ENCODE results near the gene GSN.

GSN gene

DNA sequence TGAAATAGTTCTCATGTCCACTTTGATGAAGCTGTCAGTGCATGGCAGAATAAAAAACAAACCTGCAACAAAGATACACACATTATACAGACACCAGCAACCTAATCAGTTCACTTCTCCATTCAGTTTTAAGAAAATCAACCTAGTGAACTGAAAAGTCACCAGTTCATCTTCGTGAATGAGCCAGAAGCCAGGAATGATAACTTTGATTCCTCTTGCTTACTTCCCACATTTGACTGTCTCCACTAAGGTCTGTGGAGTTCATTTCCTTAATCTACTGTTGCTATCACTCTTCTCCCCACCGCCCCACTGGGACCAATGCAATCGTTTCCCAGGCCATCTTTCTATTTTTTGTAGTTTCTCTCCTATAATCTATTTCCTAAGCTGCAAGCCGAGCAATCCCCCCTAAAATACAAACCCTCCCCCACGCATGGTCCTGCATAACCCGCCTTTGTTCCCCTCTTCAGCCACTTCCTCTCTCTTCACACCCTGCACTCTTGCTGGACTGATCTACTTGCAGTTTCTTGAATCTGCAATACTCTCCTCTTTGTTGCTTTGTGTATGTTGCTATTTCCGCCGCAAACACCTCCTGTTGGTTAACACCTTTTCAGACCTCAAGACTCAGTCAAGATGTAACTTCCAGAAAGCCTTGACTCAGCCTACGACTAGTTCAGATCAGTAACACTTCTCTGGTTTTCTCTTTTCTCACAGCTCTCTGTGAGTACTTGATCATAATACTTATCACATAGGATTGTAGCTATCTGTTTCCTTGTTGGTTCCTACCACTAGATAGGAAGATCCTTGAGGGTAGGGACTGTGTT, 85.5 kb downstream of the GSN start:
- peak; percentile 42 for DNase-seq (ENCODE audit: low read depth)

DNA sequence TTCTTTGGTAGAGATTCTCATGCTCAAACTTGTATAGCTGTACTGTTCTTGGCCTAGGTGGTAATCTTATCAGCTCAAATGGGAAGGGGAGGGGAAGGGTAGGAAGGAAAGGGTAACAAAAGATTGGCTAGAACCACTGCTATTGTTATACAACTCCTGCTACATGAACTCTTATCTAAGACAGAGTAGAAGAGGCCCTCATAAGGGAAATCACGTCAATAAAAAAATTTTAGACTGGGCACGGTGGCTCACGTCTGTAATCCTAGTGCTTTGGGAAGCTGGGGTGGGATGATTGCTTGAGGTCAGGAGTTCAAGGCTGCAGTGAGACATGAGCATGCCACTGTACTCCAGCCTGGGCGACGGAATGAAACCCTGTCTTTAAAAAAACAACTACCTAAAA, 86.2 kb downstream of the GSN start:
- no peak for DNase-seq (ENCODE audit: low read depth)

DNA sequence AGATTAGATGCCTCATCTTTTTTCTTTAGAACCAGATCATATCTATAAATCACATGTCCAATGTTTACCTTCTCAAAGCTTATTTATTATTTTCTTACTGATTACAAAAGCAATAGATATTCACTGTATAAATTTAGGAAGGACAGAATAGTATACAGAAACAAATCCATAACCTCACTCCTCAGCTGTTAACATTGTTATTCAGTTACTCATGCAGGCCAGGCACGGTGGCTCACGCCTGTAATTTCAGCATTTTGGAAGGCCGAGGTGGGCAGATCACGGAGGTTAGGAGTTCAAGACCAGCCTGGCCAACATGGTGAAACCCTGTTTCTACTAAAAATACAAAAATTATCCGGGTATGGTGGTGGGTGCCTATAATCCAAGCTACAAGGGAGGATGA, 86.8 kb downstream of the GSN start:
- no peak for DNase-seq (ENCODE audit: low read depth)

DNA sequence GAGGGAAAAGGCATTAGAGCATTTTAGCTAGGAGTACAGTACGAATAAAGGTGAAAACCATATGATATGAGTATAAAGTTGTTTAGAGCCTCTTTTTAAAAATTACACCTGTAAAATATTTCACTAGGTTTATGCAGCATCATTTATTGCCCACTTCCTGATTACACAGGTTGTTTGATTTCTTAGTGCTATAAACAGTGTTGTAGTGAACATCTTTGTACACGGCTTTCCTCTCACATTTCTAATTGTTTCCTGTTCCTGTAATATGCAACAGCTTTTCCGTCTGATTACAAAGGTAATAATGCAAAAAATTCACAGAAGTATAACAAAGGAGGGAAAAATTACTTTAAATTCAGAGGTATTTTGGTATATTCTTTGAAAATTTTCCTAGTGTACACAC, 89.0 kb downstream of the GSN start:
- DNase-seq (ENCODE audit: low read depth) = no peak

GRCh38 chr9:121358751-121359150, 90.8 kb downstream of the GSN start:
- no peak for DNase-seq (ENCODE audit: low read depth)

DNA sequence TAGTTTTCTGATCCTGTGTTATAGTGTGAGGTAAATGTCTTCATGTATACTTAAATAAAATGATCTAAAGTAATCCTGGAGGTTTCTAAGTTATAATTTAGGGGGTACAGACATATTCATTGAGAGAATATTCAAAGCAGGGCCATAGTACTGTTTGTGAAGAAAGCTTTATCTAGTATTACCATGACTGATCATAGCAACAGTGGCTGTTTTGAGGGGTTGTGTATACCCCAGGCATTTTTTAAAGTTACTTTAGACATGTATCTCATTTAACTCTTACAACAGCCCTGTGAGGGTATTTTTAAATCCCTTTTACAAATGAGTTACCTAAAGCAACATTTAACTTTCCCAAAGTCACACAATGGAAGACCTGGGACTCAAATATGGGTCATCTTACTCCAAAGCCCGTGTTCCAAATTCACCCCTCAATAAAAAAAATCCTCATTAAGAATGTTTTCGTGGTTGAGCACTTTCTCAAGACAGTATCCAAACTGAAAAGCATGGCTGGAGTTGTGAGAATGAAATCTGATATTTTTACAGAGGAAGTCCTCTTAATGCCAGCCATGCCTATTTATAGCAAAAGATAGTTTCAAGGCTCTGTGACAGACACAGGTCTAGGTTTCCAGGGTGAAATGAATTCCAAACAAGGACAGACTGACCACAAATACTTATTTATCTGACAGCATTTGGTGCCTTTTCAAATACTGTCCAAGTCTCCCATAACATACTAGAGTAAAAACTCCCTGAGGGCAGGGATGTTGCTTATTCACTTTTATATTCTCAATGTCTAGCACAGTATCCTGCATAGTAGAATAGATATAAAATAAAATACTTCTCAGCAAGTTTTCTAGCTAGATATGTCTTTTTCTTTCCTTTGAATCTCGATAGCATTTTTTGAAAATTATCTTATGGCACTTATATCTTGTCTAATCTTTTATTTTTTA, 91.7 kb downstream of the GSN start:
- no peak for DNase-seq (ENCODE audit: low read depth)

DNA sequence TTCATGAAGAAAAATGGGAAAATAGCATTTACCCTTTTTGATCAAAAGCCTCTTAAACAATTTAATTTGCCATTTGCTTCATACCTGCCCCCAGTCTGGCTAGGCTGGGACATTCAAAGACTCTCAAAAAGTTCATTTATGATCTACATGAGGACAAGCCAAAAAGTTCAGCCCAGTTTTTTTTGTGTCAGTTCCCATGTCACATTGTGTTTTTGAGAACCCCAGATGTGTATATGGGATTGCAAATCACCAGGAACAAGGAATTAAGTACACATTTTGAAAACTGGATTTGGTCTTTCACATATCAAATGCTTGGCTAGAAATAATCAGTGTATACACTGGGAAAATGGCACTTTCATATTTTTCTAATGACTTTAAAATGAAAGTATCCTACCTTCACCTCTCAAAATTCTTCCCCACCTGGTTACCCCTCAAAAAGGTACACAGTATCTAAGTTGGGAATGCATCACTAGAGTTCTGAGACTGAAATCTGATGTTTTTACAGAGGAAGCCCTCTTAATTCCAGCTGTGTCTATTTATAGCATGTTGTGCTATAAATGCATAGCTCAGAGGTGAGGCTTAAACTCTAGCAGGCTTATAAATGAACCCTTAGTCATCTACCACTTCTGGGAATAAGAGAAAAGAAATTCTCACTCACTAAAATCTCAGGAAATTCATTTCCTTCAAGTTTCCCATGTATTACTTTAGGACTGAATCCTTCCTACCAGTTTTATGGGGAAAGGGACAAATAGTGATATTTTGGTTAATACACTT, 92.8 kb downstream of the GSN start:
- no peak for DNase-seq (ENCODE audit: low read depth)

DNA sequence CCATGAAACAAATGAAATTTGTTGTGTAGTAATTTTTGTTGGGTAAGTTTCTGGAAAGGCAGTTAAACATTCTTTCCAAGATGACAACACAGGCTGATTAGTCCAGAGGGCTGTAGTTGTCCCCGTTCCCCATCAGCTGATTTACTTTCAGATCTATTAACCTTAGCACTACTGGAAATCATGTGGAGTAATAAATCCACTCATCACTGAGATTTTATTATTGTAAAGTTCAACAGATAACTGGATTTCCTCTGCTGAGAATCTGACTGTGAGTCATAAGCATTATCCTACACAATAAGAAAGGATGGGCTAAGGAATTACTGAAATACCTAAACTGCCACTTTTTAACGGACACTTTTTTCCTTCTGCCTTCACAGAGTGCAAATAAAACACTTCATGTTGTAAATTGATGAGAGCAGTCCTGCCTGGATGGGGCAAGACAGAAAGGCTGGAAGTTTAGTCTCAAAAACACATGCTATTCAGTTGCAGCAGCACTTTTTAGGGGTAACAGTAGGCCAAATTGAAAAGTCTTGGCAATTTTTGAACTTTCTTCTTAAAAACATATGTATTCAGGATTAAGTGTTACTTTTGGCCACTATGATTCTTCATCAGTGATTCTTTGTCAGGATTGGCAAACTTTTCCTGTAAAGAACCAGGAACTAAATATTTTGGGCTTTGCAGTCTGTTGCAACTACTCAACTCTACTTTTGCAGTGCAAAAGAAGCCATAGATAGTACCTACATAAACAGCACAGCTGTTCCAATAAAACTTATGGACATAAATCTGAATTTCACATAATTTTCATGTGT, 95.1 kb downstream of the GSN start:
- DNase-seq (ENCODE audit: low read depth) = no peak

DNA sequence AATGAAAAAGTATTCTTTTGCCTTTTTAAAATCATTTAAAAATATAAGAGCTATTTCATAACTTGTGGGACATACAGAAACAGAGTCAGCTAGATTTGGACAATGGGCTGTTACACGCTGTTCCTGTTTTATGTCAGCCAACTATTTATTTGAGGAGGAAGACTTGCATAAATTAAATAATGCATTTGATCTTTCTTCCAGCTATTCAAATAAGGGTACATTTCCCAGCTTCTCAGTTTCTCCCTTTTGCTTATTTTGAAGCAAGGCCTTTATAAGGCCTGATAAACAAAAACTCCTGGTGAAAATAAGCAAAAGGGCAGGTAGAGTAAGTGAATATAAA, 95.6 kb downstream of the GSN start:
- no peak for DNase-seq (ENCODE audit: low read depth)

DNA sequence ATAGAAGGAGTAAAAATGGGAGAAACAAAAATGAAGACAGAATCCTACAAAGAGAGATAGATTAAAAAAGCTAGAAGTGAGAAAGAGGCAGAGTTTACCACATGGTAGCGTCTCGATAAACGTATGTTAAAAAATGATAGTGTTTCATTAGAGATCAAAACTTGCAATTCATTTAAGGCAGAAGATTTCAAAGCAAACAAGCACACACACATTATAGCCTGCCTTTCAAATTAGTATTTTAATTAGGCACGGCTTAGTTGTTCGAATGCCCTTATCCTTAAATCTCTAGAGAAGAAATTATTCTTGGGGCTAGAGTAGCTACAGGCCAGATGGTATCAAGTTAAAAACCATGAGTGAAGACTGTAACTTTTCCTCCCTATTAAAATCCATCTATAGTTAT, 96.1 kb downstream of the GSN start:
- DNase-seq (ENCODE audit: low read depth) = no peak

DNA sequence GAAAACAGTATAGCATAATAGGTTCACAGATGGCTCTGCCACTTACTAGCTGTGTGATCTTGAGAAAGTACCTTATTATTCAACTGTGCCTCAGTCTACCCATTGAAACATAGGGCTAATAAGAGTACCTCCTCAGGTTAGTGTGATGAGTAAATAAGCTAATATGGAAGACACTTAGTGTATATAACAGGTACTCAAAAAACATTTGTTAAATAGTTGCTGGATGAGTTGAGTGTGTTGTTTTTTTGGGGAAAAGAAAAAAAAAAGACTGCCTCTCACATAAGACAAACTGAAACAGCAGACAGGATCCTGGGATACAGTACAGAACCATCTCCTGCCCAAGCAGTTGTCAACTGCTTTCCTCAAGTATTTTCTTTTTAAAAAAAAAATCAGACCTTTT, 96.9 kb downstream of the GSN start:
- DNase-seq (ENCODE audit: low read depth) = no peak

DNA sequence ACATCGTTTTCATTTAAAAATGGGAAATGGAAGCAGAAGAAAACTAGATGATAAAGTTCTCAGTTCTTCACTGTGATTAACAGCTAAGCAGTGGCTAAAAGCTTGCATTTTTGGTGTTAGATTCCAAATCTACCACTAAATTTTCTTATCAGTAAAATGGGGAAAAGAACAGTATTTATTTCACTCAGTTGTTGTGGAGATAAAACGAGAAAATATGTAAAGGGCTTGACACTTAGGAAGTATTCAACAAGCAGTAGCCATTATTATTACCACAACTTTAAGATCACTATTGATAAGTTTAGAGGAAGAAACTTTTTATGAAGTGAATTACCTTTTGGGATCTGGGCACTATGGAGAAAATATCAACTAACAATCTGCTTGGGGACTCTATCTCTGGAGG, 97.6 kb downstream of the GSN start:
- no peak for DNase-seq (ENCODE audit: low read depth)

DNA sequence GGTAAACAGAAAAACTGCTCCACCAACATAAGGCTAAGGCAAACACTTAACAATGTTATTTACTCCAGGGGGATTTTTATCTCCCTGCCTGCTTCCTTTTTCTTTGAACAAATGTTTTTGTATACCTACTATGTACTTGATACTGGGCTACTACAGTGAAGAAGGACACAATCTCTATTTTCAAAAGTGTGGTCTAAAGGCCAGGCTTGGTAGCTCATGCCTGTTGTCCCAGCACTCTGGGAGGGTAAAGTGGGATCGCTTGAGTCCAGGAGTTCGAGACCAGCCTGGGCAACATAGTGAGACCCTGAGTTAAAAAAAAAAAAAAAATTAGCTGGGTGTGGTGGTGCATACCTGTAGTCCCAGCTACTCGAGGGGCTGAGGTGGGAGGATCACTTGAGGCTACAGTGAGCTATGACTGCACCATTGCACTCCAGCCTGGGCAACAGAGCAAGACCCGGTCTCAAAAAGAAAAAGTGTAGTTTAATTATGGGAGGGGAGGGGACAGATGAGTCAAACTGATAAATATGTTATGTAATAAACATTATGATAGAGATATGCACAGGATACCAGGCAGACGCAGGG, 98.7 kb downstream of the GSN start:
- no peak for DNase-seq (ENCODE audit: low read depth)

GRCh38 chr9:121367306-121368137, 99.6 kb downstream of the GSN start:
- DNase-seq (ENCODE audit: low read depth) = no peak

- no peak for DNase-seq (ENCODE audit: low read depth)
These were observed 100.2 kb downstream of the GSN start for GRCh38 chr9:121368138-121368522.

GRCh38 chr9:121368745-121369144, 100.8 kb downstream of the GSN start:
- DNase-seq (ENCODE audit: low read depth) = no peak

DNA sequence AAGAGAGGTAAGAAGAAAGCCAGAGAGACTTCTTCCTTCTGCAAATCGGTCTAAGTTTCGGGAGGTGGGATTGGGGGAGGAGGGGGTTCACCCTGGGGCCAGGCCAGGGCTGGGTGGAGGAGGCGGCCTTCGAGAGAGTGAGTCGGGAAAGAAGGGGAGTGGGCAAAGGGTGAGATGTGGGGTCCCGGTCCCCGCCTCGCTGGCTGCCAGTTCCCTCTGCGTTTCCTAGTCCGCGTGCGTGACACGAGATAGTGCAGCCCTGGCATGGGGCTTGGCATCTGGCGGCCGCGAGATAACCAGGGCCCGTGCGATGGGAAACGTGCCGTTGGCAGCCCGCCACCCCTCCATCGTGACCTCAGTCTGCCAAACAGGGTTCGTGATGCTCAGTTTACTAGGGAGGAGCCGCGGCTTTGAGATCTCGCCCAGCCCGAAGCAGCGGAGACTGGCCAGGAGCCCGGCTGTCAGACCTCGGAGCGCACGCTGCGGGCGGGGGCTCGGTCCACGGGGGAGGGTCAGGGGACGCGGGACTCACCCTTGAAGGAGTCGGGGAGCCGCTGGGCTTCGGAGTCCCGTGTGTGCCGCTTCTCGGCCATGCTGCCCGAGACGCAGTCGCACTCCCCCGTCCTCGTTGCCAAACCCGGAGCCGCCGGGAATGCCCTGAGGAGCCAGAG, 101.8 kb downstream of the GSN start, which contains the start of gene STOM:
Gene STOM, minus strand, starts transcription at position 656 of the 671 bp plus-strand sequence. Its CDS starts 63 bp downstream, at position 593.
- DNase-seq (ENCODE audit: low read depth) = no peak

- no peak for DNase-seq (ENCODE audit: low read depth)
These were observed 103.6 kb downstream of the GSN start for GRCh38 chr9:121371495-121372061.

DNA sequence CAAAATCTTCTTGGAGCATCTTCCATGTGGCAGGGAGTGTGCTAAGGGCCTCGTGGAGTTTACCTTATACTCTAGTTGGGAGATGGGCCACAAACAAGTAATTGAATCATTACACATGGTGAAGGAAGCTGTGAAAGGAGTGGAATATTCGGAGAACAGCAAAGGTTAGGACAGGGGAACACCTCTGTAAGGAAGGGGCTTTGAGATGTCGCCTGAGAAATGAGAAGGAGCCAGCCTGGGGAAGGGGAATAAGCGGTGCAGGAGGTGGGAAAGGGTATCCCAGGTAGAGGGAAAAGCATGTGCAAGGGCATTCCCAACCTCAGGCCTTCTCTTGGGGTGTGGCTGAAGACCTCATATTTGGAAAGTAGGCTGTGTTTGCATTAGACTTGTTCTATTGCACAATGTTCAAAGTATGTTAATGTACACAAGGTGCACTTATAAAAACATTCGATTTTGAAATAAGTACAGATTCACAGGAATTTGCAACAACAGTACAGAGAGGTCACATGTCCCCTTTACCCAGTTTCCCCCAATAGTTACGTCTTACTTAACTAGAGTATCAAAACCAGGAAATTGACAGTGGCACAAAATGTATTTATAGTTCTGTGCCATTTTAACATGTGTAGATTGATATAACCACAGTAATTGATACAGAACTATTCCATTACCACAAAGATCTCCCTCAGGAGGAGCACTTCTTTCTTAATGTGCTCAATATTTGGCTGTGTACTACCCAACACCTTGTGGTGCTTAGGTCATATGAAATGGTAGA, 104.5 kb downstream of the GSN start:
- no peak for DNase-seq (ENCODE audit: low read depth)
